H1 (cell line): ENCODE results near the gene PGAM1. TPM values are rescaled to one million over a fixed set of nuclear protein-coding genes. Genes with fewer than 3 reads are reported as not detected.

ENCODE experiments used
- ASH2L ChIP-seq: fragments of 200-600, 300-600 bp; sonication (generic); IDR thresholded peaks from one replicate; pipeline ENCODE4 v1.7.1; 2017; ENCODE audit warnings: low read length
- MAFK ChIP-seq: IDR thresholded peaks from 2 replicates; pipeline ENCODE4 v1.6.1; 2012; ENCODE audit warnings: low read depth, mild to moderate bottlenecking, improper control_type of control experiment, low read length
- RNF2 ChIP-seq: fragments of 200-900, 300-1000 bp; sonication (generic); IDR thresholded peaks from 2 replicates; pipeline ENCODE4 v1.7.1; 2016; ENCODE audit warnings: borderline replicate concordance, low read depth, mild to moderate bottlenecking, antibody characterized with exemption, low read length; ENCODE audit not compliant: poor library complexity, severe bottlenecking; ENCODE audit errors: missing control alignments
- TBP ChIP-seq: IDR thresholded peaks from 2 replicates; pipeline ENCODE4 v1.6.1; 2011; ENCODE audit warnings: low read depth, low read length, improper control_type of control experiment
- polyA plus RNA-seq, 7 experiments: library from polyadenylated mRNA; depleted of rRNA in 3 of 7; stranded (reverse) in 5 of 7; unstranded in 2 of 7; fragments of >200 nt in 5 of 7; fragments of 200-250 nt in 2 of 7; gene quantifications; 1 replicate in 5 of 7; 2 replicates in 1 of 7; 4 replicates in 1 of 7; pipeline versions ENCODE4 v1.2.1 to v1.2.3, GENCODE V29; 2011 to 2013; ENCODE audit warnings: missing spikeins in 2 of 7, mixed read lengths in 2 of 7
- total RNA-seq: library from RNA; stranded (reverse); fragmentation: NEBNext Ultra II Directional; extraction: Animal tissue kit (Norgen Biotek cat#: 25700); gene quantifications from 2 replicates; pipeline ENCODE4 v1.2.1, GENCODE V29; 2021

Gene PGAM1
- total and polyA plus RNA-seq, 2 of the 8 experiments (the other 6 are each of a cell fraction or from before 2014, with no cell fraction given): 791 to 799 TPM

- no peak for TF ChIP-seq RNF2
- no peak for TF ChIP-seq ASH2L
- TF ChIP-seq TBP: no peak
- no peak for TF ChIP-seq MAFK
Measured at GRCh38 chr10:97463363-97464132, 37.6 kb downstream of the PGAM1 start (continued).
